GM21529 (cell line): Measurements from ENCODE around the gene RIMKLA.

ENCODE experiments used
- ATAC-seq: cut with Tn5 transposase; IDR thresholded peaks from one replicate; pipeline ENCODE4 v1.9.1; 2021; ENCODE audit not compliant: unreplicated experiment

The RIMKLA gene

DNA sequence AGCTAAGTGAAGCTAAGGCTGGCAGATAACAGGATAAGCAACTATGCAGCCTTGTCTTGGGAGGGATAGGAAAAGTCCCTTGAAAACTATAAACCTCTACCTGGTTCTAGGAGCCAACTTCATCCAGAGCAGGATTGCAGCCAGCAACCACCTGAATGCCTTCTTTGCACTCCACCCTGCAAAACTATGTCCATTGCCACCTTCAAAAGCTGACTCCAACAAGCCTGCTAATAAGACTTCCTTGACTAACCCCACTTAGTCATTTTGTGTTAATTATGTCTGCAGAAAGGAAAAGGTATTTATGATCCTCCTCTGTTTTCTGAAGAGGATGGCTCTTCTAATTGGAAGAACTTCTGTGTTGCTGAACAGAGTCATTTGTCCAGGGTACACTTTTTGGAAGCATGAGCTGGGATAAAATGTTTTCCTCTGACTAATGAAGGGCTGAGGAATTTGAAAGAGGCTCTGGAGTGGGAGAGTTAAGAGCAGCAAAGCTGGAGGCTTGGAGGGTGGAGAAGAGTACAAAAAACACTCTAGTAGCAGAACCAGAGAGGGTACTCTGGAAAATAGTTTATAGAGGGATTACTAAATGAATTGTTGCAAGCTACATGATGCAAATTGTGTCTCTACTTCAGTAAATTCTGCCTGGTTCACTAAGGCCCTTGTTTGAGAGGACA is 9.6 kb upstream of the RIMKLA start:
- ATAC-seq, result no peak

DNA sequence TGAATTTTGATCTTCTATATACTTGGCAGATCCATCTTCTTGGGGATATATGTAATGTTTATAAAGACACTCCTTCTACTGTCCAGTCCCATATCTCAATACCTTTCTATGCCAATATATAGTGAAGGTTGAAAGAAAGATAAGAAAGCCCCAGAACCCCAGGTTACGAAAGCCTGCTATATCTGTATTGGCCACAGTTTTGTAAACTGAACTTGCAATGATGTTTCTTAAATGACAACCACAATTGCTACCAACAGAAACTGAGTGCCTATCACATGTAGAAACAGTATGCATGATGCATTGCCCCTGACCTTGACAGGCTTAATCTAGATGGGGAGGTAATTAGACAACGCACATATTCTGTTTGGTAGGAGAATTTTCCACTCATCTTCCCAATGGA is 7.8 kb upstream of the RIMKLA start:
- no peak for ATAC-seq

DNA sequence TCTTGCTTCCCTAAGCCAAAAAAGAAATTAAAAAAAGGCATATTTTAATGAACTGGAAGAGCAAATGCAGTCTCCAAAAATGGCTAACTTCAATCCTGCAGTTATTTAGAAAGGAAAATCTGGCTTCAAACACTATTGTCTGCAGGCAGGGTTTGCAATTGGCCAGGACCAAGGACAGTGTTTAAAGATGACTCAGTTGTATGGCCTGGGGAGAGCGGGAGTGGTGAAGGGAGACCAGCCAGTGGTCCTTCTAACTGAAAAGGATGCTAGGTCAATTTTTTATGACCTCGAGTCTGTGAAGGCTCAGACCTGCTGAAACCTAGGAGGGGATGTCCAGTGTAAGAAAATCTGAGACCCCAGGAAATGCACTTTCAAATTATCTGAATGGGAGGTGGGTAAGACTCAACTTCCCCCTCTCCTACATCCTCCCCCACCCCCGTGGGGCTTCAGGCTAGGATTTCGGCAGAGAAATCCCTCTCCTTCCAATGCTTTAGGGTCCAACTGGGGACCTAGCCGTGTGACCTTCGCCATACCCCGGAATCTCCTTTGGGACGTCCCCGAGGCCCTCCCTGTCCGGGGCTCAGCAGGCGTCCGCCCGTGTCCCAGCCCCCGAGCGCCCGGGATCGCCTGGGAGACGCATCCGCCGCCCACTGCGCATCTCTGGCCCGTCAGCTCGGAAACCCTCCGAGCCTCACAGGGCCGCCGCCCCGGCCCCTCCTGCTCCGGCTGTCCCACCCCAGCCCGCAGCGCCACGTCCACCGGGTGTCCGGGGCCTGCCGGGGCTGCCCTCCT is 602 bp upstream of the RIMKLA start:
- peak; percentile 49 for ATAC-seq

DNA sequence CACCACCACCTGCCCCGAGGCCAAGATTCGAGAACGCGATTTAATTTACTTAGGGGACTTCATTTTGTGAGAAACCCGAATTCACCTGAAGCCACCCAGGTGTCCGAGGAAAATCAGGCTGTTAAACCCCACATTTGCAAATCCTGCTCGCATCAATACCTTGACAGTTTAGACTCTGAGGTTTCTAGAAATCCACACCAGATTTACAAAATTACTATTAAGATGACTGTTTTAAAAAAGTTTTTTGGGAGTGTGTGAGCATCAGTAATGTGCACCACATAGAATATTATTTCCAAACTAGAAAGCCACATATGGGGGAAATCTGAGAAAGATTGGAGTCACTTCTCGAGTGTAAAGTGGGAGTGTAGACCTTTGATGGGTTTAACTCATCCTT is 685 bp downstream of the RIMKLA start:
- no peak for ATAC-seq

DNA sequence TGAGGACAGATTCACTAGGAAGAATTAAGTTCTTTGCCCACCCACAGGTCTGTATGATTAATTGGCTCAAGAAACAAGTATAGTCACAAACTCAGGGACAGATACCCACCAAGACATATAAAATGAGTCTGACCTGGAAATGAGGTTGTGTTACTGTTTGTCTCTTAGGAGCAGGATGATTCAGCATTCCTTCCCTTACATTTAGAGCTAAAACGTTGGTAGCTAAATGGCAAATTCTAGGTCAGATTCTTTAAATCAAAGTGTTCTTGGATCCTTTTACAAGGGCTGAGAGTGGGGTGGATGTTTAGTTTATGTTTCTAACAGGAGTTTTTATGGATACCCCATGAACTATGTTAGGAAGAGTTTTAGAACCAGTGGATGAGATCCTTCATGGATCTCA is 4.7 kb downstream of the RIMKLA start:
- ATAC-seq, result no peak

DNA sequence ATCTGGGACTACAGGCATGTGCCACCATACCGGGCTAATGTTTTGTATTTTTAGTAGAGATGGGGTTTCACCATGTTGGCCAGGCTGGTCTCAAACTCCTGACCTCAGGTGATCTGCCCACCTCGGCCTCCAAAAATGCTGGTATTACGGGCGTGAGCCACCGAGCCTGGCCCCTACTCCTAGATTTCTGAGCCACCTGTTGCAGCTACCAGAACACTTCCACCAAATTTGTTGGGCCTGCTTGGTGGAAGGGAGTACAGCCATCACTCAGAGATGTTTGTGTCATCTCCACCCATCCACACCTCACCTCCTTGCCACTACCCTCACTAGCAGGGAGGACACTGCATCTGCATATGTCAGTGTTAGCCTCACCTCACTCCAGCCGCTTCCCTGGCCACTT is 5.5 kb downstream of the RIMKLA start:
- ATAC-seq, result no peak

DNA sequence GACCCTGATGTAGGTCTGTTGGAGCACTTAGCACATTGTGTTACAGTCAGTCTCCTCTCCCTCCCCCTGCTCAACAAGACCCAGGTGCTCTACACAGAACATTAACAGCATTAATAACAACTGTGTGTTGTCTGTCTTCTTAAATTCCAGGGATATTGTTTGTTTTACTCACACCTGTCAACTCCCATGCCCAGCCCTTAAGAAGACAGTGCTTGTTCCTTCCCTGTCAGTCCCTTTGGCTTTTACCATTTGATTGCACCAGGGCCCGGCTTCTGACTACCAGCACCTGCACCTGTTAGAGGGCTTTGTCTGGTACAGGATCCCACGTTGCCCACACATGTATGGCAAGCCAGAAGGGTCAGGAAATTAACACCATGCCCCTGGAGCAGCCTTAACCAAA is 11.7 kb downstream of the RIMKLA start:
- no peak for ATAC-seq

DNA sequence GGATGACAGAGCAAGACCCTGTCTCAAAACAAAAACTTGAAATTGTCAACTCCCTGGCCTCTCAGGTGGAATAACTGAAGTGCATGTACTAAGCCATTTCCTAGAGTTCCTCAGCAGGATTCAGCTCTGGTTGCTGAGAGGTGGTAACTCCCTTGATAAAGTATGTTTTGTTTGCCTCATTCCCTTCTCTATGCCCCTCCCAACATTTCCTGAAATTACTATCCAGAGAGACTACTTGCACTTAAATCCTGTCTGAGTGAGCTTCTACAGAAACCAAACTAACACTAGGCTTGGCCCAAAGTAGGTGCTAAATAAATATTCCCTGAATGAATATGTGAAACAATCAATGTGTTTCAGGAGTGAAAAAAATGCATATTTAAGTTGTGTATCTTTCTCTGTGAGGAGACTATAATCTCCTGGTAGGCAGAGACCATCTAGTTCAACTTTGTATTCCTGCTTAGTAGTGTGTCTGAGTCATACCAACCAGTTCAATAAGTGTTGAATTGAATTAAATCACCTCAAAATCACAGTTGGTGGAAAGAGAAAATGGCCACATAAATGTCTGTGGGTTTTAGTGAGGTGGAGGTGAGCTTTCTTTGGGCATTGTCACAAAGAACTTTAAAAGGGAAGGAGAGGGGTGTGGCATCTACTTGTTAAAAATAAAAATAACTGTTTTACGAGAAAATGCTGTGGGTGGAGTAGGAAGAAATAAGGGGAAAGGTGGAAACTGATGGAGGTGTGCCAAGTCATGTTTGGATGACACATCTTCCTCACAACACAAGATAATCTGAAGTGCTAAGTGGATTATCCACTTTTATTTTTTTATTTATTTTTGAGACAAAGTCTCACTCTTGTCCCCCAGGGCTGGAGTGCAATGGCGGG is 12.6 kb downstream of the RIMKLA start:
- no peak for ATAC-seq

DNA sequence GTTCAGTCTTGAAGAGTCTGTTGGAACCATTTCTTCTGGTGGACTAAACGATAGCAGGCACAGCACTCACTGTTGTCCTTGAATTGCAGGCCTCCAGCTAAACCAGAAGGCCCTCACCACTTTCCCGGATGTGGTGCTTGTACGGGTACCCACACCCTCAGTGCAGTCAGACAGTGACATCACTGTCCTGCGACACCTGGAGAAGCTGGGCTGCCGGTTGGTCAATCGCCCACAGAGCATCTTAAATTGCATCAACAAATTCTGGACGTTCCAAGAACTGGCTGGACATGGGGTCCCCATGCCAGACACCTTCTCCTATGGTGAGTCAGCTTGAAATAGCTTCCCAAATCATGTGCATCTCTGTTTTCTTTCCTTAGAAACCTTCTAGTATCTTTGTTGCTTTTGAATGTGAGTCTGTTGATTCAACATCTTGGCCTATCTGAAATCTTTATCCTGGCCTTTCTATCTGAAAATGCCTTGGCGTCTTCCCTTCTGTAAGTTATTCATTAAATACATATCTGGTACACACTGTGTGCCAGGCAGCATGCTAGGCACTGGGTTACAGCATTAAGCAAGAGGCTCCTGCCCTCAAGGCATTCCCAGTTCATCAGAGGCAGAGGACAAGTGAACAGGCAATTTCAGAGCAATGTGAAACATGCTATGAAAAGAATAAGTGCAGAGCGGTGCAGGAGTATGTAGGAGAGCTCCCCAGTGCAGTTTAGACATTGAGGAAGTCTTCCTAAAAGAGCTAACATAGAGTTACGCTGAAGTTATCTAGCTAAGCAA is 18.9 kb downstream of the RIMKLA start:
- ATAC-seq, result no peak

DNA sequence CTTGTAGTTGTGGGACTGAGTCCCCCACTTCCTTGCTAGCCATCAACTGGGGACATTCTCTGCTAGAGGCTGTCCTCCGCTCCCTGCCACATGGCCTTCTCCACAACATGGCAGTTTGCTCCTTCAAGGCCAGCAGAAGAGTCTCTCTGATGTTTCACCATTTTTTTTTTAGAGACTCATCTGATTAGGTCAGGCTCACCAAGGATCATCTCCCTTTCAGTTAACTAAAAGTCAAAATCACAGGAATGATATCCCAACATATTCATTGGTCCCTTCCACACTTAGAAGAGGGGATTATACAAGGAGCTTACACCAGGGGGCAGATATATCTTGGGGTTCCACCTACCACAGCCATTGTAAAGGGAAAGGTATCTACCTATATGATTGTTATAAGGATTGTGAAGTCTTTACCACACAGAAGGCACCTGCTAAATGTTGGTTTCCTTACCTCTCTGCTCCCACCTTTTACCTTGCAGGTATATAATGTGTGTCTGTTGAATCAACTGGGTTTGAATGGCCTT is 23.3 kb downstream of the RIMKLA start:
- no peak for ATAC-seq

DNA sequence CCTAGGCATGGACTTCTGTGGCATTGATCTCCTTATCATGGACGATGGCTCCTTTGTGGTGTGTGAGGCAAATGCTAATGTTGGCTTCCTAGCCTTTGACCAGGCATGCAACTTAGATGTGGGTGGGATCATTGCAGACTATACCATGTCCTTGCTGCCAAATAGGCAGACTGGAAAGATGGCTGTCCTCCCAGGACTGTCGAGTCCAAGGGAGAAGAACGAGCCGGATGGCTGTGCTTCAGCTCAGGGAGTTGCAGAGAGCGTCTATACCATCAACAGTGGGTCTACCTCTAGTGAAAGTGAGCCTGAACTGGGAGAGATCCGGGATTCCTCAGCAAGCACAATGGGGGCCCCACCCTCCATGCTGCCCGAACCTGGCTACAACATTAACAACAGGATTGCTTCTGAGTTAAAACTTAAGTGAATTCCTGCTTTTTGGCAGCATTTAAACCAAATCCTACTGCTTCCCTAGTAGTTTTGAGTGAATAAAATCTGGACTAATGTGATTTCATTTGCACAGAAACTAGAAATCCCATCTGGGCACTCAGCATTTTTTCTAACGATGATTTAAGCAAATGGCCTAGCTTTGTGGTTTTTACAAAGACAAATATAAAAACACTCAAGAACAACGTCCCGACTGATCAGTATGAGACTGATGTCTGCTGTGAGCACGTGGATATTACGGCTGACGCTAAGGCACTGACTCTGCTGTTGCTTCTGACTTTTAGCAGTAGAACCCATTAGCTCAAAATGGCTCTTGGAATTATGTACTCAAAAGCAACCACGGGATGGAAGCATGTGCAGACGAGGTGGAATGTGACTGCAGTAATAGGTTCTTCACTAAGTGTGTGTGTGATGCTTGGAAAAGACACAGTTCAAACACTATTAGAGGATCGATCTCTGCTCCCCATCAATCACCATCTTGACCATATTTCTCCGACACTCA is 34.2 kb downstream of the RIMKLA start:
- no peak for ATAC-seq

DNA sequence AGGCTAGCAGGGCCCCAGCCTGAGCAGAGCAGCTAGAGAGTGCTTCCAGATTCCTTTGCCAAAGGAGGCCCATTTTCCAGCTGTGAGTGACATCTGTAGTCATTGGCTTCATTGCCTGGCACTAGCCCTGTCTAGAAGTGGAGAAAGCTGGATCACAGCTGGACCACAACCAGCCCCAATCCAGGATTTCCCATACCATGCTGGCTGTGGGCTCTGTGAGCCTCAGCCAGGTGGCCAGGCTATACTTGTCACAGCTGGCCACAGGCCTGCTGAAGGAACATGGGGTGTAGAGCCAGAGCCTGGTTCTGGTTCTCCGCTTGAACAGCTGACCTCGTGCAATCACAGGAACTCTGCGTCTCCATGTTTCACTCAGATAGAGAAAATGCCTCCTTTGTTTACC is 36.6 kb downstream of the RIMKLA start:
- ATAC-seq, result no peak

DNA sequence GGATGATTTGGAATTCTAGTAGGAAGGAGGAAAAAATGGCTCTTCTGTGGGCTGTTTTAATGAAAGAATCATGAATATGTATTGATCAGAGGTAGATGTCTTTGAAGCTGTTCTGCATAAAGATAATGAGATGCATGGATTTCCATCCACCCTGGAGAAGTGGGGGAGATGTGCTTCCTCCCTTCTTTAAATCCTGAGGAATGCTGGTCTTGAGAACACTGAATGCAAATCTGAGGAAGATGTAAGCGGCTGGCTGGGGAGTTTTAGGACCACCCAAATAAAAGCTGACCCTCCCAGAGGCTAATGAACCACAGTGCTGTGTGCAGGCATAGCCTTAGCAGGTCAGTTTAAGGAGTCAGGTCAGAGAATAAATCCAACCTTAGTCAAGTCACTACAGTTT is 37.9 kb downstream of the RIMKLA start:
- ATAC-seq, result no peak

DNA sequence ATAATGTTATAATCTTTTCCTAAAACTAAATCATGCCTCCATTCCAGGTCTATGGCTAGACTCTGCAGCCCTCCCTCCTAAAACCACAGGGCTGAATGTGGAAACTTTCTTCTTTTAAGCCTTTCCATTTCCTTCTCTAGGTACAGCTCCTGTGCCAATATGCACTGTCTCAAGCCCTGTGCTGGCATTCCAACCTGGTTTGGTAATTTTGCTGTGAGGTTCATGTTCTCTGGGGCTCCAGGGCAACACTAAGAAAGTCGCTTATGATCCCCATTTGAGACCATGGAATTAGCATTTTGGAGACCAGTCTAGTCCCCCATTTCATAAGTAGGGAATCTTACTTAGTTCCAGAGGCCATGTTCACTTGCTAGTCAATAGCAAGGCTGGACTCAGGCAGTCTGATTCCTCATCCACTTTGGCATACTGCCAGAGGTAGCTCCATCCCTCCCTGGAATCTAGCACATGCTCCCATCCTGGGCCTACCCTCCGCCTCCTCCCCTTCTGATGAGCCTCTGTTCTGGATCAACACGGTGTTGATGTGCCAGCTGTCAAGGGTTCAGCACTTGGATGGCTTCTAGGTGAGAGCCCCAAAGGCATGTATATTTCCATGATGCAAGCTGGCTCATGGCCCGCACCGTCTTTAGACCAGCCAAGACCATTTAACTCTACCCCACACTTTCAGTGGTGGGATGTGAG is 38.7 kb downstream of the RIMKLA start:
- ATAC-seq, result no peak

DNA sequence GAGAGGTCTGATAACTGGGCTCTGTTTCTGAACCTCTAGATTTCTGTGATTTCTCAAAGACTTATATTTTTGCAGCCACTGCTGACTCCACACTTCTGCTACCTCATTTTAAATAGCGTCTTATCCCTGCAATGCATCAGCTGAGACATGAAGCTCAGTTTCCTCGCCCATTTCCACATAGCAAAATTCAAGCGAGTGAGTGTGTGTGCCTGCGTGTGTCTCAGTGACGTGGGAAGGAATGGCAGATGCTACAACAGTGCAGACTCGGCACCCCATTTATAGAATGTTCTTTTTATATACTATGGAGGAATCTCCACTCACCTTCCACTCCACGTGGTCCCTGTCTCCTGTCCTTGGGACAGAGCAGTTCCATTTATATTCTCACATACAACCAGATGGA is 39.5 kb downstream of the RIMKLA start:
- no peak for ATAC-seq

DNA sequence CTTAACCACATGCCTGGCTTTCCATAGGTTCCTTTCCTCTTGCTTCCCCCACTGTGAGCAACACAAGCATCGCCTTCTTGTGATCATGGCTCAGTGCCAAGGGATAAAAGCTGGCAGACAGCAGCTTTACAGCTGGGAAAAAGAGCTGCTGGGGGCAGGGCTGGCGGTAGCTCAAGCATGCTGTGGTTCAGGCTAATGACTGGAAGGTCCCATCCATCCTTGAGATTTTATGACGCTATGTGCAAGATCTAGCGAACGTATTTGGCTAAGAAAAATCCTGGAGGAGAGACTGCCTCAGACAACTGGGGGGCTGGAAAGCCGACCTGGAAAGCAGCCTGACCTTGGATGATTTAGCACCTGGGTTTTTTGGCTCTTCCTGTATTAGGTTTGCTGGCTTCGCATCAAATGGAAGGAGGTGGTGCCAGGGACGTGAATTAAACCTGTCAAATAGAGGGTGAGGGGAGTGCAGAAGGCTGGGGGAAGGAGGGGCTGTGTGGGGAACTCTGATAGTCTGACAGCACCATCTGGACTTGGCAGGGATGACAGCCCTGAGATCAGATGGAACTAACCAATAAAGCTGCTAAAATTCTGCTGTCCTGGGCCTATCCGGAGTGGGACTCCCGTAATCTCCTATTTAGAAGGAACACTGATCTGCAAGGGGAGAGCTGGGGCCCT is 40.5 kb downstream of the RIMKLA start:
- ATAC-seq, result no peak

DNA sequence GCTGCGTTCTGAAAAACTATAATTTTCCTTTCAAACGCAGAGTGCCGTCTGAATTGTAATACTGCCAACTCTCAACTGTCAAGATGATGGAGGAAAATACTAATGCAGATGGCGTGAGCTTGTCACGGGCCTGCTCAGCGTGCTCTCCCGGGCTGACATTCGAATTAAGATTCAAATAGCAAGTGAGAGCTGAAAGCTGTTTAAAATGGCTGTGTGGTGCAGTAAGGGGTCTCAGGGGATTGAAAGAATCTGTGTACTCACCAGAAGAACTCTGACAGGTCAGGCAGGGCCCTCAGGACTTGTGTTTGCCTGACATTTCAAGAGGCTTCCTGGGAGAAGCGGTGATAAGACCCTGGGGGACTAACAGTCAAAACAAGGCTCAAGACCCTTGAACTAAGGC is 42.1 kb downstream of the RIMKLA start:
- ATAC-seq, result no peak

DNA sequence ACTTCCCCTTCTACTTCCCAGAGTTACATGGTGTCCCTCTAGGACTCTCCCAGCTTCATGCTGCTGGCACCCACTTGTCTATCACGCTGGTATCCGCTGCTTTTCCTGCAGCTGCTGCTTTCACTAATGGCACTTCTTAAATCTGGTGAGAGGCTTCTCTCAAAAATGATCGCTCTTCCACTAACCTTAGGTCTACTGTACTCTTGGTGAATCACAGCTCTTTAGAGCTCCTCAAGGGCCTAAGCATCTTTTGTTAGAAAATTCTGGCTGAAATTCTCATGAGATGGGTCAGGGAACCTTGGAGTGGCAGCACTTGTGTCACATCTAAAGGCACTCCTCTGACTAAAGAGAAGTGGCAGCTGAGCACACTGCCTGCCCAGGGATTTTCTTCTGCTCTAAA is 43.1 kb downstream of the RIMKLA start:
- no peak for ATAC-seq

DNA sequence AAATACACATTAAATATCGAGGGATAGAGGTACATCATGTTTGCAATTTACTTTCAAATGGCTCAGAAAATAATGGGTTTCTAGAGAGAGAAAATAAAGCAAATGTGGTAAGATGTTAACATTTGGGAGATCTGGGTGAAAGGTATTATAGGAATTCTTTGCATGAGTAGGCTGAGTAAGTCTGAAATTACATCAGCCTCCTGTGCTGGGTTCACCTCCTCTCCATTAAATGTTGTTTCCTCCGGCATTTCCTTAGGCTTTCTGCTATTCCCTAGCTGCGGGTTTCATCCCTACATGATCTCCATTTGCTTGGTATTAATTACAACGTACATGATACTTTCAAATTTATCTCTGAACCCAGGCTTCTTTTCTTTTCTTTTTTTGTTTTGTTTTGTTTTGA is 43.6 kb downstream of the RIMKLA start:
- ATAC-seq, result no peak
